ENCODE data around the gene MATN1. TPM values are rescaled to one million over a fixed set of nuclear protein-coding genes. Genes with fewer than 3 reads are reported as not detected.

MATN1 gene
- total RNA-seq, 1 experiment from 2014 or later = 0.06 TPM

DNA sequence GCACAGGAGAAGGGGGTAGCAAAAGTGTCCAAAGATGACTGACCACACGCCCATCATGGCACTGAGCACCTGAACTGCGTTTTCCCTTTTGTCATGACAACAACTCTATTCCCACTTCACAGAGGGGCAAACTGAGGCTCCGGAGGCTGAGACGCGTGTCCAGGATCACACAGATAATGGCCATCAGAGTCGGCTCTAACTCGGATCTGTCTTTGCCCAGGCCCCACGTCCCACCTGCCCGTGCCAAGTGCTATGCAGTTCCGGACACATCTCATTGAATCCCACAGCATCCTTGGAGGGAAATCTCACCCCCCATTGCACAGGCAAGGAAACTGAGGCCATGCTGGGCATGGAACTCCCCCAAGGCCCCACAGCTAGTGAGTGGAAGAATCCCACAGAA, 62.1 kb downstream of the MATN1 start:
- DNase-seq (ENCODE audit: low read depth) = no peak

Other genes starting within 250 kb of the MATN1 start
- gene LAPTM5, start 34.2 kb upstream of the MATN1 start, total RNA-seq (2014; rRNA removed; shearing (Covaris generic)) = 0.21 and 2.7 TPM in 2 replicates
- gene SDC3, start 185.2 kb upstream of the MATN1 start, total RNA-seq (2014; rRNA removed; shearing (Covaris generic)) = 32.3 and 53.2 TPM in 2 replicates

Data from Daoy (cell line).